ENCODE data around the gene UST.

UST gene
- total RNA-seq = 13.7 to 14.8 reads per million in 2 donors

GRCh38 chr6:148746363-148747144 lies at the start of gene UST:
Gene UST, plus strand, starts transcription at chr6:148747030. Its CDS starts 401 bp downstream, at chr6:148747431.
- peak in 4 of 5 experiments; percentile 38 to 82 (median 64) for DNase-seq

DNA sequence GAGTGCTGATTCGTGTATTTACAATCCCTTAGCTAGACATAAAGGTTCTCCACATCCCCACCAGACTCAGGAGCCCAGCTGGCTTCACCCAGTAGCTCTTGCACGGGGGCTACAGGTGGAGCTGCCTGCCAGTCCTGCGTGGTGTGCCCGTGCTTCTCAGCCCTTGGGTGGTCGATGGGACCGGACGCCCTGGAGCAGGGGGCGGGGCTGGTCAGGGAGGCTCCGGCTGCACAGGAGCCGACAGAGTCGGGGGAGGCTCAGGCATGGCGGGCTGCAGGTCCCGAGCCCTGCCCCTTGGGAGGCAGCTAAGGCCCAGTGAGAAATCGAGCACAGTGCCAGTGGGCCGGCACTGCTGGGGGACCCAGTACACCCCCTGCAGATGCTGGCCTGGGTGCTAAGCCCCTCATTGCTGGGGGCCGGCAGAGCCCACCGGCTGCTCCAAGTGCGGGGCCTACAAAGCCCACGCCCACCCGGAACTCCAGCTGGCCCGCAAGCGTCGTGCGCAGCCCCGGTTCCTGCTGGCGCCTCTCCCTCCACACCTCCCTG lies 48.9 kb upstream of the UST start:
- no peak for DNase-seq

DNA sequence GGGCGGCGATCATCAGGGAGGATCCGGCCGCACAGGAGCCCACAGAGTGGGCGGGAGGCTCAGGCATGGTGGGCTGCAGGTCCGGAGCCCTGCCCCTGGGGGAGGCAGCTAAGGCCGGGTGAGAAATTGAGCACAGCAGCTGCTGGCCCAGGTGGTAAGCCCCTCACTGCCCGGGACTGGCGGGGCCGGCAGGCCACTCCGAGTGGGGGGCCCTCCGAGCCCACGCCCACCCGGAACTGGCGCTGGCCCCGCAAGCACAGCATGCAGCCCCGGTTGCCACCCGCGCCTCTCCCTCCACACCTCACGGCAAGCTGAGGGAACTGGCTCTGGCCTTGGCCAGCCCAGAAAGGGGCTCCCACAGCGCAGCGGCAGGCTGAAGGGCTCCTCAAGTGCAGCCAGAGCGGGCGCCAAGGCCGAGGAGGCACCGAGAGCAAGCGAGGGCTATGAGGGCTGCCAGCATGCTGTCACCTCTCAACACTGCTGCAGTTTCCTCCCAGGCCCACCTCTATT lies 48.1 kb upstream of the UST start:
- no peak for DNase-seq

GRCh38 chr6:148700047-148700715 lies 46.6 kb upstream of the UST start:
- no peak for DNase-seq

- peak in 2 of 5 experiments; percentile 24 to 77 for DNase-seq
Observed at GRCh38 chr6:148700741-148701311, 46.0 kb upstream of the UST start.

- no peak for DNase-seq
Observed at GRCh38 chr6:148701375-148701774, 45.5 kb upstream of the UST start.

- DNase-seq = no peak
Observed at GRCh38 chr6:148703900-148704299, 42.9 kb upstream of the UST start.

DNA sequence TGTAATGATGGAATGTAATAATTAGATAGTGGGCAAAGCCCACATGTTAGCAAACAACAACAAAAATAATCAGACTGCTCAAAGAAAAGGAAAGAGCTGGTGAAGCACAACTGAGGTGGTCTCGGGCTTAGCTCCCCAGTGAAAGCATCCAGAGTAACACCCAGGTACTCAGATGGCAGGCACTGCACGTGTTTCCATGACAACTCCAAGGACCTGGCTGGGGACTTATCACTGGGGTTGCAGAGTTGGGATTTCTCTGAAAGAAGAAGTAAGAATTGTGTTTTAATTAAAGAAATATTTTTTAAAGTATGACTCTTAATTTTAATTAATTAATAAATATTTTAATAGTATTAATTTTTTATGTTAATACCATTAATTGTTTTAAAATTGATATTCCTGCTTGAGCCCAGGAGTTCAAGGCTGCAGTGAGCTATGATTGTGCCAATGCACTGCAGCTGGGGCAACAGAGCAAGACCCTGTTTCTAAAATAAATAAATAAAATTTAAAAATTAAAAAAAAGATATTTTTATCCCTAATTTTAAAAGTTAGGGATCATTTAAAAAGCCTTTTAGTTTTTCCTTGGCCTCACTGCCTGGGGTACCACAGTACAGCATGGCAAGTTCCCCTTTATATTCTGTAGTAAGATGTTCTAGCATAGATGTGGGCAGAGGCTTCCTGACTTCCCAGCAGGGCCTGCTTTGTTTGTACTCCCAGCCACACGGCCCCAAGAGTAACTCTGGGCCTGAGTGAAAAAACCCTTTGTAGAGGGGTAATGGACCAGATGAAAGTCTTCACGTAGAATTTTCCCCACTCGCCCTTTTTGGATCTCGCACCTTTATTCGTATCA lies 42.2 kb upstream of the UST start:
- DNase-seq = no peak

DNA sequence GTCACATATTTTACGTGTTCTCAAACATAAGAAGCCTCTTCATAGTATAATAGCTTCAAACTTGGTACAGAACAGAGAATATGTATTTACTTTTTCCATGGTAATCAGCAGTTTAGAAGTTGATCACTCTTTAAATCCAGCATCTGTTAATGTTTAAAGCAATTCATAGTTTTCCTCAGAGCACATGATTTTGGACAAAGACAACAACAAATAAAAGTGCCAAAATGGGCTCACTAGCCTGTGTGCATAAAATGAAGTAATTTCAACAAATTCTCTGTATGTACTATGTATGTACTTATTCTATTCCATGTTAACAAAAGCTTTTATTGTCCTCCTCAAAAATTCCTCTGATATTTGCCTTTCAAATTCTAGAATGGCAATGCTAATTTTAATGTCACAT lies 38.1 kb upstream of the UST start:
- no peak for DNase-seq

- DNase-seq = no peak
Observed at GRCh38 chr6:148709577-148709976, 37.3 kb upstream of the UST start.

GRCh38 chr6:148711833-148712654 lies 34.8 kb upstream of the UST start:
- peak in 1 of 5 experiments; percentile 67 for DNase-seq

DNA sequence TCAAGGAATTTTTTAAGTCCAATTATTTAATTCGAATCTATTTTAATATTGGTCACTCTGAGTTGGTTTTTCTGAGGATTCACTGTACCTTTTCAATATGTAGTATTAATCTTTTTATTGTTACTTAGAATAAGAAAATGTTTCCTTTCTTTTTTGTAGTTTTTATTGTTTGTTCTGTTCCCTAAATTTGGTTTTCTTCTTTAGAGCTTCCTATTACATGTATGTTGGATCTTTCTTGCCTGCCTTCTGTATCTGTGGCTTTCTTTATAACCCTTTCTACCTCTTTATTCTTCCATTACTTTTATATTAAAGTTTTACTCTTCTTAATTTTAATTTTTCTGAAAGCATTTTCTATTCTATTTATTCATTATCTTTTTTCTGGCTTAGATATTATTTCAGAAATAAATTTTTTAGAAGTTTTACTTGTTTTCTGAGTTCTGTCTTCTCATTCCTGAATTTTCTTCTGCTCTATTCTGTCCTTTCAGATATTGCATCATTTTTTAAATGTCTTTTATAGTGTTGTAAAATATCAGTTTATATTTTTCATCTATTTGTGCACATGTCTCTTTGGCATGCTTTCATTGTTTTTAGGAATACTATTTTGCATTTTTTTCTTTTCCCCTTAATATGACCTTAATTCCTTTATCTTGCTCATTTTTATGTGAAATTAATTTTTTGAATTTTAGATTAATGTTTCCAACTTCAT lies 33.6 kb upstream of the UST start:
- DNase-seq = no peak

GRCh38 chr6:148713921-148714320 lies 32.9 kb upstream of the UST start:
- DNase-seq = no peak

- DNase-seq = no peak
Observed at GRCh38 chr6:148716811-148717210, 30.0 kb upstream of the UST start.

GRCh38 chr6:148720406-148720805 lies 26.4 kb upstream of the UST start:
- no peak for DNase-seq

GRCh38 chr6:148720897-148721296 lies 25.9 kb upstream of the UST start:
- no peak for DNase-seq

GRCh38 chr6:148723484-148723883 lies 23.3 kb upstream of the UST start:
- no peak for DNase-seq

- DNase-seq = no peak
Observed at GRCh38 chr6:148724428-148724827, 22.4 kb upstream of the UST start.

- no peak for DNase-seq
Observed at GRCh38 chr6:148727104-148727503, 19.7 kb upstream of the UST start.

DNA sequence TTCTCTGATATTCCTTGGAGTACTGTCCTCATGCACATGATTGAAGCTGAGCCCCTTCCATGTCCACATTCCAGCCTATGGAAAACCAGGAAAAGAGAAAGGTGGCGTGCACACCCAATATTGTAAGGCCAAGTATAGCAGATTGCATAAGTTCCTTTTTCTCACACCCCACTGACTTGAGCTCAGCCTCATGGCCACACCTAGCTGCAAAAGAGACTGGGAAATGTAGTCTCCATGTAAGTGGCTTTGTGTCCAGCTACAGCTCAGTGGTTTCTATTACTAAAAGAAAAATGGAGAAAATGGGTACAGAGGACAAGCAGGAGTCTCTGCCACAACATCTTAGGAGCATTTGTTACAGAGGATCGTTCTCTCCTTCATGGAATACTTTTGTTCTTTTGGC lies 10.8 kb upstream of the UST start:
- no peak for DNase-seq

All from T-helper 2 cell (primary cell).